CD4-positive, alpha-beta T cell (primary cell): Measurements from ENCODE around the gene NAMPT. TPM values are rescaled to one million over a fixed set of nuclear protein-coding genes. Genes with fewer than 3 reads are reported as not detected.

Experiments
- ATAC-seq: fragments of 200-7000 bp; cut with Tn5 transposase; one replicate; pipeline ENCODE4 v1.10.0; 2022; ENCODE audit warnings: mild to moderate bottlenecking; ENCODE audit not compliant: poor library complexity
- CTCF ChIA-PET: fragments of 350-600 bp; sonication (Branson Sonifier 250); formaldehyde crosslinking; loops from one replicate; lab custom pipeline; 2021; ENCODE audit warnings: antibody characterized with exemption, inconsistent platforms; lab: Charles Lee
- POLR2A ChIA-PET: fragments of 350-600 bp; sonication (Branson Sonifier 250); formaldehyde crosslinking; loops from one replicate; lab custom pipeline; 2021; ENCODE audit warnings: antibody characterized with exemption, inconsistent platforms; lab: Charles Lee
- DNase-seq, 14 experiments: peaks; one replicate each; pipeline ENCODE4 v3.0.0-alpha.2; 2013 to 2020; ENCODE audit warnings: mixed read lengths in 2 of 14
- H3K27ac ChIP-seq, 2 donors: one replicate each; pipeline versions ENCODE4 v1.5.1 to v1.7.0; 2013; ENCODE audit warnings: low read length in 2 of 2, low read depth in 1 of 2, mild to moderate bottlenecking in 1 of 2
- H3K27me3 ChIP-seq, 2 experiments: 1 replicate in 1 of 2; 2 replicates in 1 of 2; pipeline versions ENCODE4 v1.6.1 to v1.7.0; 2013; ENCODE audit warnings: low read length in 2 of 2, control low read depth in 1 of 2, mild to moderate bottlenecking in 1 of 2, moderate library complexity in 1 of 2; ENCODE audit not compliant: insufficient read depth in 2 of 2, control insufficient read depth in 1 of 2
- H3K36me3 ChIP-seq: one replicate; pipeline ENCODE4 v1.6.1; 2013; ENCODE audit warnings: low read length, control low read depth; ENCODE audit not compliant: insufficient read depth
- H3K4me1 ChIP-seq: one replicate; pipeline ENCODE4 v1.6.1; 2013; ENCODE audit warnings: low read length, control low read depth; ENCODE audit not compliant: insufficient read depth
- H3K4me3 ChIP-seq: one replicate; pipeline ENCODE4 v1.5.1; 2013; ENCODE audit warnings: mild to moderate bottlenecking, low read length, moderate library complexity
- H3K9me3 ChIP-seq, 2 experiments: 1 replicate in 1 of 2; 2 replicates in 1 of 2; pipeline versions ENCODE4 v1.6.1 to v1.7.0; 2013; ENCODE audit warnings: low read length in 2 of 2, mild to moderate bottlenecking in 2 of 2, control low read depth in 1 of 2, moderate library complexity in 1 of 2; ENCODE audit not compliant: control insufficient read depth in 1 of 2, insufficient read depth in 1 of 2
- H3K27ac Mint-ChIP-seq: one replicate; pipeline ENCODE4 v1.8.0; 2020; ENCODE audit warnings: mixed read lengths
- H3K27me3 Mint-ChIP-seq: one replicate; pipeline ENCODE4 v1.8.0; 2021; ENCODE audit warnings: mixed read lengths
- H3K36me3 Mint-ChIP-seq: one replicate; pipeline ENCODE4 v1.8.0; 2021; ENCODE audit warnings: low read depth, mixed read lengths
- H3K4me1 Mint-ChIP-seq: one replicate; pipeline ENCODE4 v1.8.0; 2021; ENCODE audit warnings: low read depth, mixed read lengths
- H3K4me3 Mint-ChIP-seq: one replicate; pipeline ENCODE4 v1.8.0; 2020; ENCODE audit warnings: mild to moderate bottlenecking, mixed read lengths
- H3K9me3 Mint-ChIP-seq: one replicate; pipeline ENCODE4 v1.8.0; 2020; ENCODE audit warnings: mixed read lengths
- intact Hi-C, 2 experiments: fragments of 100-400 bp; cut with DNase I in 1 of 2; cut with micrococcal nuclease in 1 of 2; formaldehyde crosslinking; loops; one replicate each; pipeline versions ENCODE4 v1.15.1 to v1.9.0; 2023 to 2025; cut with DNase I, micrococcal nuclease
- total RNA-seq, 174 experiments: library from RNA in 2 of 174; stranded (reverse) in 2 of 174; gene quantifications; one replicate each; pipeline ENCODE4 v1.2.3 and lab custom pipeline; 2021 to 2026
- TF ChIP-seq, protein P1 (sequence below): fragments of 200-600 bp; IDR thresholded peaks from one replicate; pipeline ENCODE4 v1.8.0; 2022; ENCODE audit warnings: antibody characterized with exemption, mild to moderate bottlenecking

The NAMPT gene
- total RNA-seq, 2 experiments from 2014 or later, result 154 to 159 TPM

DNA sequence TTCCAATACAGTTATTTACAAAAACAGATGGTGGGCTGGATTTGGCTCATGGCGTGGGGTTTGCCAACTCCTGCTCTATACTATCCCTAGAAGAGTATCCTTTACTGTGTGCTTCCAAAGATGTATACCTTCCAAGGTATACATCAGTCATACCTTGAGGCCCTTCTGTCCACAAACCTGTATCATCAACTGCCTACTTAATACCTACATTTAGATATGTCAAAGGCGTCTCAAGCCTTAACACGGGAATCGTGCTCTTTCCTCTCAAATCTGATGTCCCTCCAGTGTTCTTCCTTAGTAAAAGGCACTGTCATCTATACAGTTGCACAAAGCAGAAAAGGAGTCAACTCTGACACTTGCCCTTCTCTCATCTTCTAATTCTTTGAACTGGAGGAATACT lies 36.9 kb downstream of the NAMPT start:
- Histone ChIP-seq H3K4me1 (no peaks in the 10 kb centered on the region), H3K36me3 (peaks cover 22% of the 10 kb centered on the region), H3K9me3 (peaks cover 3 to 13% of the 10 kb centered on the region in 2 experiments), H3K27ac (no peak overlapping the region), H3K4me3 (no peak overlapping the region), H3K27me3 (no peaks in the 10 kb centered on the region)
- intact Hi-C loops, result loop anchor here in 1 of 2 experiments (5.0 kb wide), 1 partner anchor 69 kb away; no protein-coding TSS in a partner anchor
- CTCF ChIA-PET, result no interaction called here
- DNase-seq (no peak), ATAC-seq (no peak)
- TF ChIP-seq, protein P1, sequence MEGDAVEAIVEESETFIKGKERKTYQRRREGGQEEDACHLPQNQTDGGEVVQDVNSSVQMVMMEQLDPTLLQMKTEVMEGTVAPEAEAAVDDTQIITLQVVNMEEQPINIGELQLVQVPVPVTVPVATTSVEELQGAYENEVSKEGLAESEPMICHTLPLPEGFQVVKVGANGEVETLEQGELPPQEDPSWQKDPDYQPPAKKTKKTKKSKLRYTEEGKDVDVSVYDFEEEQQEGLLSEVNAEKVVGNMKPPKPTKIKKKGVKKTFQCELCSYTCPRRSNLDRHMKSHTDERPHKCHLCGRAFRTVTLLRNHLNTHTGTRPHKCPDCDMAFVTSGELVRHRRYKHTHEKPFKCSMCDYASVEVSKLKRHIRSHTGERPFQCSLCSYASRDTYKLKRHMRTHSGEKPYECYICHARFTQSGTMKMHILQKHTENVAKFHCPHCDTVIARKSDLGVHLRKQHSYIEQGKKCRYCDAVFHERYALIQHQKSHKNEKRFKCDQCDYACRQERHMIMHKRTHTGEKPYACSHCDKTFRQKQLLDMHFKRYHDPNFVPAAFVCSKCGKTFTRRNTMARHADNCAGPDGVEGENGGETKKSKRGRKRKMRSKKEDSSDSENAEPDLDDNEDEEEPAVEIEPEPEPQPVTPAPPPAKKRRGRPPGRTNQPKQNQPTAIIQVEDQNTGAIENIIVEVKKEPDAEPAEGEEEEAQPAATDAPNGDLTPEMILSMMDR, result no peak
- peaks cover 56% of the 10 kb centered on the region for H3K36me3 Mint-ChIP-seq
- no peak overlapping the region for H3K27ac Mint-ChIP-seq
- H3K4me3 Mint-ChIP-seq, result no peak overlapping the region
- H3K4me1 Mint-ChIP-seq, result no peaks in the 10 kb centered on the region
- POLR2A ChIA-PET, result no interaction called here
- no peaks in the 10 kb centered on the region for H3K27me3 Mint-ChIP-seq
- H3K9me3 Mint-ChIP-seq, result peaks cover 12% of the 10 kb centered on the region

DNA sequence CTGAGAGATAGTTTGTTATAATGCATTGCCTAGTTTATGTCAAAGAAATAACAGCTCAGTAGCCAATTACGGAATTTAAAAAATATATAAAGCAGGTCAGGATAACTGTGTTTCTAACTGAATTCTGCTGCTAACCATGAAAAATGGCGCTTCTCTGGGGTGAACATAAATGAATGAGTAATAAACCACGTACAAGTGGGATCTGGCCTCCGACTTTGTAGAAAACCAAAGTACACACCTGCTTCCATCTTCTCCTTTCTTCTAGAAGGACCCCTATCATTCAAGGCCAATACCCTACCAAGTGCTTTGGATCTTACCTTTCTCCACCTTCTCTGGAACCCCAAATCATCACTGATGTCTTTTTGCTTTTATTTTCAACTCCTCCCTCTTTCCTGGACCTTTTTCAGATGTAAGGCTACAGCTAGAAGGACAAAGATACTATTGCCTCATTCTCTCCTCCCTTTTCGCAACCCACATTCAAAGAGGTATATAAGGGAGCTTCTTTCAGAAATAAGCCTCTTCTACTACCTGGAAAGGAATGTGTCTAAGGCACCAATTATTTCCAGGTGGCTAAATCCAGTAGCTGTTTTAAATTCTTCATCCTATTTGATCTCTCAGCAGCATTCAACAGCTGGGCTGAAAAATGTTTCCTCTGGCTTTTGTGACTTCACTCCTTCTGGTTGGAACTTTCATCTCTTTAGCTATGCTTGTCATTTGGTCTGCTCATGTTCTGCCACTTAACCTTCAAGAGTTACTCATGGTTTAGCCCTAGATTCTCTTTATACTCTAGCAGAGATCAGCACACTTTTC lies 37.7 kb downstream of the NAMPT start:
- H3K36me3 ChIP-seq, result peaks cover 16% of the 10 kb centered on the region
- no peaks in the 10 kb centered on the region for H3K27me3 Mint-ChIP-seq
- ChIA-PET CTCF (no interaction called here), POLR2A (no interaction called here)
- H3K36me3 Mint-ChIP-seq, result peaks cover 48% of the 10 kb centered on the region
- no peak overlapping the region for H3K4me3 ChIP-seq
- ATAC-seq (no peak), DNase-seq (no peak)
- H3K9me3 Mint-ChIP-seq, result peaks cover 12% of the 10 kb centered on the region
- no peaks in the 10 kb centered on the region for H3K4me1 Mint-ChIP-seq
- H3K27ac Mint-ChIP-seq, result no peak overlapping the region
- no peaks in the 10 kb centered on the region for H3K4me1 ChIP-seq
- intact Hi-C loops, result loop anchor here in 1 of 2 experiments (5.0 kb wide), 1 partner anchor 70 kb away; no protein-coding TSS in a partner anchor
- no peak overlapping the region for H3K4me3 Mint-ChIP-seq
- peaks cover 3 to 13% of the 10 kb centered on the region in 2 experiments for H3K9me3 ChIP-seq
- H3K27me3 ChIP-seq, result no peaks in the 10 kb centered on the region
- TF ChIP-seq, protein P1, result no peak
- no peak overlapping the region for H3K27ac ChIP-seq

DNA sequence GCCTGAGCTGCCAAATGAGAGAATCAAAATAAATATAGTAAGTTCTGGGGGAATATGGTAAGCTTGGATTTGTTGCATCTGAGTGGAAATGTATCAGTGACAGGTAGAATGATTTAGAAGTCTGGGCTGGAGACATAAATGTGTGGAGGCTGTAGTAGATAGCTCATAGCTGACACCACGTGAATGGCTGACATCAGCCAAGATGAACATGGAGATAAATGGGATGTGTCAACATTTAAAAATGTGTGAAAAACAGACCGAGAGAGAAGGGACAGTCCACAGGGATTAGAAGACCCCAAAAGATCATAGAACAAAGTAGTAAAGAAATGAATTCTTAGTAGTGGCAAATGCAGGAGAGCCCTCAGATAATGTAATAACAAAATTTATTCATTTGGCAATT lies 40.9 kb downstream of the NAMPT start:
- H3K4me3 ChIP-seq, result no peak overlapping the region
- TF ChIP-seq, protein P1, result no peak
- no peak for DNase-seq
- ChIA-PET POLR2A (no interaction called here), CTCF (no interaction called here)
- Mint-ChIP-seq H3K4me3 (no peak overlapping the region), H3K9me3 (peaks cover 12% of the 10 kb centered on the region), H3K27me3 (no peaks in the 10 kb centered on the region), H3K36me3 (peaks cover 25% of the 10 kb centered on the region), H3K4me1 (no peaks in the 10 kb centered on the region), H3K27ac (no peak overlapping the region)
- no peaks in the 10 kb centered on the region for H3K4me1 ChIP-seq
- intact Hi-C loops, result no loop called here
- no peak for ATAC-seq
- no peaks in the 10 kb centered on the region for H3K36me3 ChIP-seq
- H3K27me3 ChIP-seq, result no peaks in the 10 kb centered on the region
- no peak overlapping the region for H3K27ac ChIP-seq
- H3K9me3 ChIP-seq, result peaks cover 3 to 13% of the 10 kb centered on the region in 2 experiments
